T-helper 9 cell (primary cell): ENCODE data around the gene CCDC175.

Experiments
- DNase-seq: peaks from one replicate; pipeline ENCODE4 v3.0.0-alpha.2; 2020

CCDC175 gene

GRCh38 chr14:59481407-59481806 is 95.2 kb downstream of the CCDC175 start:
- DNase-seq, result no peak

GRCh38 chr14:59480166-59480565 is 96.4 kb downstream of the CCDC175 start:
- no peak for DNase-seq

- DNase-seq, result no peak
These were observed 98.1 kb downstream of the CCDC175 start for GRCh38 chr14:59478540-59478939.

- no peak for DNase-seq
These were observed 100.9 kb downstream of the CCDC175 start for GRCh38 chr14:59475709-59476108.

GRCh38 chr14:59474172-59474571 is 102.4 kb downstream of the CCDC175 start:
- DNase-seq, result no peak

- DNase-seq, result peak; percentile 34
These were observed 111.1 kb downstream of the CCDC175 start, which contains the start of gene GPR135 for GRCh38 chr14:59465316-59466135. Gene GPR135 (minus strand): TSS chr14:59465380. CDS start chr14:59465226, 154 bp downstream.

- peak; percentile 48 for DNase-seq
These were observed 111.9 kb downstream of the CCDC175 start for GRCh38 chr14:59464486-59465315.

- DNase-seq, result no peak
These were observed 112.7 kb downstream of the CCDC175 start for GRCh38 chr14:59463787-59464485.

GRCh38 chr14:59461891-59462290 is 114.7 kb downstream of the CCDC175 start:
- no peak for DNase-seq

GRCh38 chr14:59460378-59460777 is 116.2 kb downstream of the CCDC175 start:
- no peak for DNase-seq

GRCh38 chr14:59458486-59458885 is 118.1 kb downstream of the CCDC175 start:
- no peak for DNase-seq

GRCh38 chr14:59455411-59455810 is 121.2 kb downstream of the CCDC175 start:
- no peak for DNase-seq
